SIG-M5 treated with dmso at 0.1 percent for 504 hours (cell line): ENCODE data around the gene RANBP2.

Experiments
- DNase-seq: peaks from one replicate; lab custom pipeline; 2025; ENCODE audit not compliant: unreplicated experiment; lab: John Stamatoyannopoulos, UW

Gene RANBP2

DNA sequence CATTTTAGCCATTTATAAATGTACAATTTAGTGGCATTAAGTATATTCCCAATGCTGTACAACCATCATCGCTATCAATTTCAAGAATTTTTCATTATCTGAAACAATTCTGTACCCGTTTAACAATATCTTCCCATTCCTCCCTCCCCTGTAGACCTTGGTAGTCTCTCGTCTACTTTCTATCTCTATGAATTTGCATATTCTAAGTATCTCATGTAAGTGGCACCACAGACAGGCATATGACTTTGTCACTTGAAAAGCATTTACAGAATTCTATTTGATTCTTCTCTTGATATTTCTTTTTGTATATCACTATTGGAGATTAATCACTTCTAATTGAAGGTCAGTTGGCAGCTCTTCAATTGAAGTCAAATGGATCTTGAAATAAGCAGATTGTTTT is 115.3 kb downstream of the RANBP2 start:
- DNase-seq = no peak

DNA sequence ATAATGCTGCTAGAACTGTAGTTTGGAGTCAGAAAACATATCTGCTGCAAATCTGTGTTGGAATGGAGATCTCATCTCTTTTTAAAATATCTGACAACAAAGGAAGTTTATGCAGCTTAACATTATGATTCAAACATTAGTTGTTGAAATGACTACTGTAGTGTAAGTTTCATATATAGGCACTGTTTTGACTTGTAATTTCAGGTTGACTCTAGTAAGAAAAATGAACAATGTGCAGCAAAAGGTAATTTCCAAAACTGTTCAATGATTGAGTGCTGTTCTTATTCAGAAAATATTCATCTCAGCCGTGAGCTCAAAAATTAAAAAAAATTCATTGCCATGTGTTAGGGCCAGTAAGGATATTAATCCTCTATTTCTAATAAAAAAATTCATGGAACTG is 115.8 kb downstream of the RANBP2 start:
- DNase-seq = no peak
